ENCODE measurements around the gene PRRG3. TPM values are rescaled to one million over a fixed set of nuclear protein-coding genes. Genes with fewer than 3 reads are reported as not detected.

Gene PRRG3
- total and polyA plus RNA-seq, 9 of the 15 experiments (the other 6 are each of a cell fraction or from before 2014, with no cell fraction given) = not detected

DNA sequence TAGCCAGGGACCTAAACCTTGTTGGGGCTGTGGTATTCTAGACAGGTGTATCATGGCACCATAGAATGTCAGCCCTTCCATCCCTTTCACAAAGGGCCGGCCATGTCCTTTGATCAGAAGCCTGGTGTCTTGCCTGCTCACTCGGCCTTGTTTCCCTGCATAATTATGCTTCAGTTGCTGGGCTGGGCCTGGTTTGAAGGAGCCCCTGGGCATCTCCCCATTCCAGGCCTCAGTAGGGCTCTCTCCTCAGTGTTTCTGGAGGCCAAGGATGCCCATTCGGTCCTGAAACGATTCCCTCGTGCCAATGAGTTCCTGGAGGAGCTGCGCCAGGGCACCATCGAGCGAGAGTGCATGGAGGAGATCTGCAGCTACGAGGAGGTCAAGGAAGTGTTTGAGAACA, 4.5 kb downstream of the PRRG3 start:
- FAIRE-seq = no peak
- CTCF ChIA-PET (ENCODE audit: low intra/inter-chr PET ratio) = no interaction called here
- no peak for ATAC-seq

More for the DNA sequence above, 4.5 kb downstream of the PRRG3 start:
- no peak overlapping the region for H3K4me3 ChIP-seq
- no peaks in the 10 kb centered on the region; a peak in 1 of 5 replicates for H3K4me1 ChIP-seq (replicated peaks in 1 of 2; ENCODE audit: control insufficient read depth in 2 of 2, insufficient read depth in 2 of 2, low read length in 2 of 2)
- WGBS (ENCODE audit: insufficient coverage, low coverage, missing lambda C conversion rate) = 1% methylated on average over 9 of the region's 9 CpGs
- H4K20me1 ChIP-seq (replicated peaks; ENCODE audit: control insufficient read depth, insufficient read depth, low read length) = no peaks in the 10 kb centered on the region
- no peaks in the 10 kb centered on the region for H3K79me2 ChIP-seq (ENCODE audit: control insufficient read depth, insufficient read depth, low read length)
- POLR2A ChIA-PET = no interaction called here
- no peak for DNase-seq (ENCODE audit: extremely low read depth in 1 of 4, low spot score in 3 of 4)
- H3K9me3 ChIP-seq (replicated peaks; ENCODE audit: control insufficient read depth, insufficient read depth, low read depth, low read length) = no peaks in the 10 kb centered on the region
- H3K4me2 ChIP-seq (ENCODE audit: insufficient read depth, low read length) = no peak overlapping the region
- H3K9ac ChIP-seq (ENCODE audit: insufficient read depth in 1 of 2, low read depth in 2 of 2, low read length in 2 of 2) = no peak overlapping the region
- TF ChIP-seq MYNN (IDR thresholded peaks at IDR 0.05) = no peak
- TF ChIP-seq MYNN (CRISPR knock-in tag; IDR thresholded peaks at IDR 0.05) = no peak
- TF ChIP-seq TAF1 (IDR thresholded peaks at IDR 0.05; ENCODE audit: control insufficient read depth, extremely low read depth, insufficient read depth, low read length, severe bottlenecking) = no peak
- TF ChIP-seq, protein P1, sequence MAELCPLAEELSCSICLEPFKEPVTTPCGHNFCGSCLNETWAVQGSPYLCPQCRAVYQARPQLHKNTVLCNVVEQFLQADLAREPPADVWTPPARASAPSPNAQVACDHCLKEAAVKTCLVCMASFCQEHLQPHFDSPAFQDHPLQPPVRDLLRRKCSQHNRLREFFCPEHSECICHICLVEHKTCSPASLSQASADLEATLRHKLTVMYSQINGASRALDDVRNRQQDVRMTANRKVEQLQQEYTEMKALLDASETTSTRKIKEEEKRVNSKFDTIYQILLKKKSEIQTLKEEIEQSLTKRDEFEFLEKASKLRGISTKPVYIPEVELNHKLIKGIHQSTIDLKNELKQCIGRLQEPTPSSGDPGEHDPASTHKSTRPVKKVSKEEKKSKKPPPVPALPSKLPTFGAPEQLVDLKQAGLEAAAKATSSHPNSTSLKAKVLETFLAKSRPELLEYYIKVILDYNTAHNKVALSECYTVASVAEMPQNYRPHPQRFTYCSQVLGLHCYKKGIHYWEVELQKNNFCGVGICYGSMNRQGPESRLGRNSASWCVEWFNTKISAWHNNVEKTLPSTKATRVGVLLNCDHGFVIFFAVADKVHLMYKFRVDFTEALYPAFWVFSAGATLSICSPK (IDR thresholded peaks at IDR 0.05; ENCODE audit: borderline replicate concordance) = no peak
- TF ChIP-seq NCOA2 (IDR thresholded peaks at IDR 0.05; ENCODE audit: partially characterized antibody in 2 of 2) = no peak
- TF ChIP-seq KDM5B (IDR thresholded peaks at IDR 0.05; ENCODE audit: insufficient replicate concordance, low read depth, low read length) = no peak
- no peak for TF ChIP-seq CREB1 (IDR thresholded peaks at IDR 0.05)
- TF ChIP-seq CREB1 (CRISPR knock-in tag; IDR thresholded peaks at IDR 0.05) = no peak
- TF ChIP-seq, protein P2, sequence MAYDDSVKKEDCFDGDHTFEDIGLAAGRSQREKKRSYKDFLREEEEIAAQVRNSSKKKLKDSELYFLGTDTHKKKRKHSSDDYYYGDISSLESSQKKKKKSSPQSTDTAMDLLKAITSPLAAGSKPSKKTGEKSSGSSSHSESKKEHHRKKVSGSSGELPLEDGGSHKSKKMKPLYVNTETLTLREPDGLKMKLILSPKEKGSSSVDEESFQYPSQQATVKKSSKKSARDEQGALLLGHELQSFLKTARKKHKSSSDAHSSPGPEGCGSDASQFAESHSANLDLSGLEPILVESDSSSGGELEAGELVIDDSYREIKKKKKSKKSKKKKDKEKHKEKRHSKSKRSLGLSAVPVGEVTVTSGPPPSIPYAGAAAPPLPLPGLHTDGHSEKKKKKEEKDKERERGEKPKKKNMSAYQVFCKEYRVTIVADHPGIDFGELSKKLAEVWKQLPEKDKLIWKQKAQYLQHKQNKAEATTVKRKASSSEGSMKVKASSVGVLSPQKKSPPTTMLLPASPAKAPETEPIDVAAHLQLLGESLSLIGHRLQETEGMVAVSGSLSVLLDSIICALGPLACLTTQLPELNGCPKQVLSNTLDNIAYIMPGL (CRISPR knock-in tag; IDR thresholded peaks at IDR 0.05) = no peak
- no peak for TF ChIP-seq RNF2 (IDR thresholded peaks at IDR 0.05)
- TF ChIP-seq, protein P3, sequence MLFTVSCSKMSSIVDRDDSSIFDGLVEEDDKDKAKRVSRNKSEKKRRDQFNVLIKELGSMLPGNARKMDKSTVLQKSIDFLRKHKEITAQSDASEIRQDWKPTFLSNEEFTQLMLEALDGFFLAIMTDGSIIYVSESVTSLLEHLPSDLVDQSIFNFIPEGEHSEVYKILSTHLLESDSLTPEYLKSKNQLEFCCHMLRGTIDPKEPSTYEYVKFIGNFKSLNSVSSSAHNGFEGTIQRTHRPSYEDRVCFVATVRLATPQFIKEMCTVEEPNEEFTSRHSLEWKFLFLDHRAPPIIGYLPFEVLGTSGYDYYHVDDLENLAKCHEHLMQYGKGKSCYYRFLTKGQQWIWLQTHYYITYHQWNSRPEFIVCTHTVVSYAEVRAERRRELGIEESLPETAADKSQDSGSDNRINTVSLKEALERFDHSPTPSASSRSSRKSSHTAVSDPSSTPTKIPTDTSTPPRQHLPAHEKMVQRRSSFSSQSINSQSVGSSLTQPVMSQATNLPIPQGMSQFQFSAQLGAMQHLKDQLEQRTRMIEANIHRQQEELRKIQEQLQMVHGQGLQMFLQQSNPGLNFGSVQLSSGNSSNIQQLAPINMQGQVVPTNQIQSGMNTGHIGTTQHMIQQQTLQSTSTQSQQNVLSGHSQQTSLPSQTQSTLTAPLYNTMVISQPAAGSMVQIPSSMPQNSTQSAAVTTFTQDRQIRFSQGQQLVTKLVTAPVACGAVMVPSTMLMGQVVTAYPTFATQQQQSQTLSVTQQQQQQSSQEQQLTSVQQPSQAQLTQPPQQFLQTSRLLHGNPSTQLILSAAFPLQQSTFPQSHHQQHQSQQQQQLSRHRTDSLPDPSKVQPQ (CRISPR knock-in tag; IDR thresholded peaks at IDR 0.05; ENCODE audit: borderline replicate concordance) = no peak
- TF ChIP-seq EGR1 (conservative IDR thresholded peaks at IDR 0.05) = no peak
- no peak for TF ChIP-seq PRMT5 (CRISPR knock-in tag; IDR thresholded peaks at IDR 0.05)
- no peak for TF ChIP-seq NR4A1 (CRISPR knock-in tag; IDR thresholded peaks at IDR 0.05)
- no peak for TF ChIP-seq NR4A1 (tag; IDR thresholded peaks at IDR 0.05)
- no peak for TF ChIP-seq HEY1 (CRISPR knock-in tag; IDR thresholded peaks at IDR 0.05; ENCODE audit: borderline replicate concordance)
- TF ChIP-seq OTX1 (CRISPR knock-in tag; IDR thresholded peaks at IDR 0.05) = no peak
- intact Hi-C loops (cut with micrococcal nuclease) = no loop called here
- BruUV-seq (replicated peaks) = no TSS peak
- H3K27me3 ChIP-seq (ENCODE audit: control insufficient read depth in 2 of 2, insufficient read depth in 2 of 2, low read length in 2 of 2) = peaks cover 3 to 58% of the 10 kb centered on the region in 2 experiments; a peak in 3 of 5 replicates
- H3K27ac ChIP-seq (ENCODE audit: extremely low read depth, low read depth, low read length) = no peak overlapping the region
- H3K36me3 ChIP-seq (ENCODE audit: control insufficient read depth, insufficient read depth, low read length) = no peaks in the 10 kb centered on the region
- no peaks in the 10 kb centered on the region for H3K9me1 ChIP-seq (ENCODE audit: control insufficient read depth, insufficient read depth, low read length)
- in situ Hi-C loops (cut with MboI) = loop anchor here (25.0 kb wide), 1 partner anchor 937 kb away; no protein-coding TSS in a partner anchor
- H2AFZ ChIP-seq (ENCODE audit: low read depth, low read length) = no peak overlapping the region

All from K562 (cell line).